B cell (primary cell): ENCODE data around the gene PTPRG. TPM values are rescaled to one million over a fixed set of nuclear protein-coding genes. Genes with fewer than 3 reads are reported as not detected.

Source experiments
- ATAC-seq: fragments of 200-7000 bp; cut with Tn5 transposase; one replicate; pipeline ENCODE4 v1.10.0; 2021; ENCODE audit warnings: low read depth, mild to moderate bottlenecking, moderate number of reproducible peaks, moderate library complexity
- CTCF ChIA-PET: fragments of 350-600 bp; sonication (Branson Sonifier 250); formaldehyde crosslinking; loops from one replicate; lab custom pipeline; 2021; ENCODE audit warnings: antibody characterized with exemption, inconsistent platforms; lab: Charles Lee
- POLR2A ChIA-PET: fragments of 350-600 bp; sonication (Branson Sonifier 250); formaldehyde crosslinking; loops from one replicate; lab custom pipeline; 2021; ENCODE audit warnings: antibody characterized with exemption; lab: Charles Lee
- DNase-seq: peaks from one replicate; pipeline ENCODE4 v3.0.0; 2013
- H2AFZ ChIP-seq: 2 replicates; pipeline ENCODE4 v1.6.1; 2012; ENCODE audit warnings: mild to moderate bottlenecking, low read depth, low read length; ENCODE audit not compliant: insufficient read depth, poor library complexity, severe bottlenecking
- H3K27ac ChIP-seq, 2 donors: 1 replicate in 1 of 2; 2 replicates in 1 of 2; pipeline ENCODE4 v1.5.1; 2012 to 2013; ENCODE audit warnings: low read length in 2 of 2, mild to moderate bottlenecking in 2 of 2, moderate library complexity in 1 of 2
- H3K27me3 ChIP-seq, 4 experiments: fragments of 200-600 bp in 1 of 4; sonication (generic) in 1 of 4; replicated peaks in 1 of 4; 1 replicate in 2 of 4; 2 replicates in 2 of 4; pipeline versions ENCODE4 v1.6.1 to v1.7.0; 2013 to 2016; ENCODE audit warnings: low read length in 3 of 4, mild to moderate bottlenecking in 2 of 4, mixed read lengths in 1 of 4, moderate library complexity in 1 of 4; ENCODE audit not compliant: insufficient read depth in 4 of 4, control insufficient read depth in 3 of 4; ENCODE audit errors: control extremely low read depth in 1 of 4
- H3K36me3 ChIP-seq, 2 experiments: replicated peaks in 1 of 2; 1 replicate in 1 of 2; 2 replicates in 1 of 2; pipeline versions ENCODE4 v1.6.1 to v1.7.1; 2013; ENCODE audit warnings: low read length in 1 of 2; ENCODE audit not compliant: insufficient read depth in 2 of 2, control insufficient read depth in 1 of 2; ENCODE audit errors: control extremely low read depth in 1 of 2, extremely low read depth in 1 of 2
- H3K4me1 ChIP-seq, 2 donors: fragments of 200-600 bp in 1 of 2; sonication (generic) in 1 of 2; 1 replicate in 1 of 2; 2 replicates in 1 of 2; pipeline versions ENCODE4 v1.5.1 to v1.6.1; 2013 to 2017; ENCODE audit warnings: low read length in 2 of 2; ENCODE audit not compliant: control insufficient read depth in 2 of 2, insufficient read depth in 2 of 2
- H3K4me2 ChIP-seq: replicated peaks from 2 replicates; pipeline ENCODE3; 2012; ENCODE audit warnings: mild to moderate bottlenecking, low read depth, low read length; ENCODE audit not compliant: poor library complexity, severe bottlenecking
- H3K4me3 ChIP-seq, 5 experiments: fragments of 200-600 bp in 1 of 5; sonication (generic) in 1 of 5; 1 replicate in 3 of 5; 2 replicates in 2 of 5; pipeline versions ENCODE4 v1.5.1 to v1.7.0; 2011 to 2016; ENCODE audit warnings: low read length in 4 of 5, mild to moderate bottlenecking in 4 of 5, low read depth in 2 of 5, control low read depth in 1 of 5, moderate library complexity in 1 of 5; ENCODE audit not compliant: insufficient read depth in 1 of 5; ENCODE audit errors: control extremely low read depth in 1 of 5, extremely low read depth in 1 of 5
- H3K79me2 ChIP-seq: fragments of 200-600 bp; sonication (generic); one replicate; pipeline ENCODE4 v1.6.0; 2016; ENCODE audit warnings: low read length; ENCODE audit not compliant: control insufficient read depth, insufficient read depth
- H3K9ac ChIP-seq: fragments of 200-600 bp; sonication (generic); 2 replicates; pipeline ENCODE4 v1.6.1; 2017; ENCODE audit warnings: mild to moderate bottlenecking, low read length, moderate library complexity
- H3K9me3 ChIP-seq, 3 donors: one replicate each; pipeline versions ENCODE4 v1.6.1 to v1.7.1; 2013; ENCODE audit warnings: low read length in 2 of 3; ENCODE audit not compliant: control insufficient read depth in 2 of 3, insufficient read depth in 1 of 3; ENCODE audit errors: control extremely low read depth in 1 of 3
- H4K20me1 ChIP-seq: 2 replicates; pipeline ENCODE4 v1.6.0; 2012; ENCODE audit warnings: mild to moderate bottlenecking, low read length; ENCODE audit not compliant: insufficient read depth, control insufficient read depth, poor library complexity, severe bottlenecking
- H3K27ac Mint-ChIP-seq: one replicate; pipeline ENCODE4 v1.8.0; 2021; ENCODE audit warnings: mixed read lengths
- H3K27me3 Mint-ChIP-seq: one replicate; pipeline ENCODE4 v1.8.0; 2021; ENCODE audit warnings: mixed read lengths
- H3K4me1 Mint-ChIP-seq: one replicate; pipeline ENCODE4 v1.8.0; 2021; ENCODE audit warnings: mixed read lengths
- H3K4me3 Mint-ChIP-seq: one replicate; pipeline ENCODE4 v1.8.0; 2021; ENCODE audit warnings: mixed read lengths
- H3K9me3 Mint-ChIP-seq: one replicate; pipeline ENCODE4 v1.8.0; 2022; ENCODE audit warnings: mixed read lengths; ENCODE audit not compliant: insufficient read depth
- EZH2 ChIP-seq: IDR thresholded peaks from 2 replicates; pipeline ENCODE4 v1.6.1; 2012; ENCODE audit warnings: borderline replicate concordance, low read depth, mild to moderate bottlenecking, moderate library complexity, low read length; ENCODE audit not compliant: insufficient read depth, poor library complexity, severe bottlenecking
- WGBS: methylation state at CpG from one replicate; pipeline ENCODE4 v1.1.5; 2013; ENCODE audit warnings: missing lambda C conversion rate; ENCODE audit not compliant: insufficient coverage; 5-methylcytosine and 5-hydroxymethylcytosine counted together
- intact Hi-C: fragments of 100-400 bp; cut with micrococcal nuclease; formaldehyde crosslinking; loops from one replicate; pipeline ENCODE4 v1.10.0; 2022
- polyA plus RNA-seq: library from polyadenylated mRNA; depleted of rRNA; stranded (reverse); fragments of >200 nt; gene quantifications from 2 replicates; pipeline ENCODE4 v1.2.3, GENCODE V29; 2012
- total RNA-seq, 2 donors: library from RNA; stranded (reverse); fragments of 120-200 nt in 1 of 2; gene quantifications; 1 replicate in 1 of 2; 2 replicates in 1 of 2; pipeline versions ENCODE4 v1.2.3 to v1.2.4, GENCODE V29; 2013 to 2022
- TF ChIP-seq, protein P1 (sequence below): fragments of 200-600 bp; IDR thresholded peaks from one replicate; pipeline ENCODE4 v1.8.0; 2022; ENCODE audit warnings: antibody characterized with exemption, mild to moderate bottlenecking

The PTPRG gene
- total and polyA plus RNA-seq, 2 donors (not counting 1 experiment from before 2014, with no cell fraction given): 0.12 to 1.3 TPM

DNA sequence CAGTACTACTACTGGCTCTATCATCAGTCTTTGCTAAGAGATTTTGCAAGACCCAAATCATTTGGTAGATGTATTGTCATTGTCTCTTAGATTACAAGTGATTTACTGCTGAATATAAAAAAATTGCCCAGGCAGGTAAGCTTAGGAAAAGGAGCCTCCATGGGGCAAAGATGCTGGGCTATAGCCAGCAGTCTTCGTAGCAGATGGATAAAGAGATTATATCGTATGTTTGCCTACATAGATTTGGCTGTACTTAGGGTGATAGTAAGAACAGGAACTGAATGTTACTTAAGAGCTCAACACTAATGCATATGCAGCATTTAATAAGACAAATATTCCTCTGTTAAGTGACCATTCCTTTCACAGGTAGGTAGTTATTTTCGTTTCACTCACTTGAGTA lies 48.9 kb downstream of the PTPRG start:
- Histone ChIP-seq H3K4me3 (no peak overlapping the region), H2AFZ (no peak overlapping the region), H3K27ac (no peak overlapping the region), H3K4me1 (no peaks in the 10 kb centered on the region), H3K9ac (no peak overlapping the region), H4K20me1 (no peaks in the 10 kb centered on the region), H3K9me3 (peaks cover 0 to 11% (median 0%) of the 10 kb centered on the region in 3 donors), H3K4me2 (no peak overlapping the region), H3K36me3 (no peaks in the 10 kb centered on the region), H3K79me2 (no peaks in the 10 kb centered on the region), H3K27me3 (no peaks in the 10 kb centered on the region)
- 100% methylated on average over 1 of the region's 3 CpGs for WGBS
- Mint-ChIP-seq H3K27me3 (no peaks in the 10 kb centered on the region), H3K9me3 (no peaks in the 10 kb centered on the region), H3K4me1 (no peaks in the 10 kb centered on the region), H3K27ac (no peak overlapping the region), H3K4me3 (no peak overlapping the region)
- CTCF ChIA-PET: no interaction called here
- no peak for ATAC-seq
- TF ChIP-seq, protein P1, sequence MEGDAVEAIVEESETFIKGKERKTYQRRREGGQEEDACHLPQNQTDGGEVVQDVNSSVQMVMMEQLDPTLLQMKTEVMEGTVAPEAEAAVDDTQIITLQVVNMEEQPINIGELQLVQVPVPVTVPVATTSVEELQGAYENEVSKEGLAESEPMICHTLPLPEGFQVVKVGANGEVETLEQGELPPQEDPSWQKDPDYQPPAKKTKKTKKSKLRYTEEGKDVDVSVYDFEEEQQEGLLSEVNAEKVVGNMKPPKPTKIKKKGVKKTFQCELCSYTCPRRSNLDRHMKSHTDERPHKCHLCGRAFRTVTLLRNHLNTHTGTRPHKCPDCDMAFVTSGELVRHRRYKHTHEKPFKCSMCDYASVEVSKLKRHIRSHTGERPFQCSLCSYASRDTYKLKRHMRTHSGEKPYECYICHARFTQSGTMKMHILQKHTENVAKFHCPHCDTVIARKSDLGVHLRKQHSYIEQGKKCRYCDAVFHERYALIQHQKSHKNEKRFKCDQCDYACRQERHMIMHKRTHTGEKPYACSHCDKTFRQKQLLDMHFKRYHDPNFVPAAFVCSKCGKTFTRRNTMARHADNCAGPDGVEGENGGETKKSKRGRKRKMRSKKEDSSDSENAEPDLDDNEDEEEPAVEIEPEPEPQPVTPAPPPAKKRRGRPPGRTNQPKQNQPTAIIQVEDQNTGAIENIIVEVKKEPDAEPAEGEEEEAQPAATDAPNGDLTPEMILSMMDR: no peak
- no peak for TF ChIP-seq EZH2
- POLR2A ChIA-PET: no interaction called here
- intact Hi-C loops: no loop called here
- no peak for DNase-seq

- Histone ChIP-seq H2AFZ (no peak overlapping the region), H4K20me1 (no peaks in the 10 kb centered on the region), H3K36me3 (no peaks in the 10 kb centered on the region), H3K27me3 (no peaks in the 10 kb centered on the region), H3K4me3 (no peak overlapping the region), H3K9ac (no peak overlapping the region), H3K79me2 (no peaks in the 10 kb centered on the region), H3K27ac (no peak overlapping the region), H3K4me1 (no peaks in the 10 kb centered on the region), H3K9me3 (peaks cover 0 to 11% (median 0%) of the 10 kb centered on the region in 3 donors), H3K4me2 (no peak overlapping the region)
- no peak for TF ChIP-seq EZH2
- TF ChIP-seq, protein P1: no peak
- Mint-ChIP-seq H3K27ac (no peak overlapping the region), H3K27me3 (no peaks in the 10 kb centered on the region), H3K4me3 (no peak overlapping the region), H3K4me1 (no peaks in the 10 kb centered on the region), H3K9me3 (no peaks in the 10 kb centered on the region)
- CTCF ChIA-PET: no interaction called here
- no peak for DNase-seq
- WGBS: 85% methylated on average over 12 of the region's 13 CpGs
- ATAC-seq: no peak
- intact Hi-C loops: no loop called here
- POLR2A ChIA-PET: no interaction called here
These were observed 51.1 kb downstream of the PTPRG start for GRCh38 chr3:61612211-61613194.
